Sigmoid colon (tissue), 7 donors: ENCODE data around the gene WDR90. TPM values are rescaled to one million over a fixed set of nuclear protein-coding genes. Genes with fewer than 3 reads are reported as not detected.

Experiments
- DNase-seq: peaks from one replicate; pipeline ENCODE4 v3.0.0-alpha.2; 2019
- H3K27ac ChIP-seq, 4 donors: fragments of 200-600 bp; sonication (generic); one replicate each; pipeline ENCODE4 v1.5.1; 2016 to 2019; ENCODE audit warnings: mild to moderate bottlenecking in 1 of 4
- H3K27me3 ChIP-seq, 3 donors: fragments of 200-600 bp; sonication (generic); one replicate each; pipeline ENCODE4 v1.5.1; 2019; ENCODE audit warnings: mild to moderate bottlenecking in 1 of 3
- H3K36me3 ChIP-seq, 4 donors: fragments of 200-600 bp; sonication (generic); one replicate each; pipeline ENCODE4 v1.5.1; 2016 to 2019
- H3K4me1 ChIP-seq, 4 donors: fragments of 200-600 bp; sonication (generic); one replicate each; pipeline ENCODE4 v1.5.1; 2017 to 2019
- H3K4me3 ChIP-seq, 4 donors: fragments of 200-600 bp; sonication (generic); one replicate each; pipeline ENCODE4 v1.5.1; 2017 to 2019; ENCODE audit warnings: mild to moderate bottlenecking in 2 of 4, moderate library complexity in 1 of 4
- H3K9me3 ChIP-seq, 4 donors: fragments of 200-600 bp in 3 of 4; sonication (generic) in 3 of 4; one replicate each; pipeline versions ENCODE4 v1.5.1 to v1.6.1; 2013 to 2019
- EP300 ChIP-seq, 4 donors: sonication (generic); formaldehyde crosslinking; IDR thresholded peaks; one replicate each; pipeline ENCODE4 v1.6.1; 2017; ENCODE audit warnings: antibody characterized with exemption in 4 of 4
- POLR2A ChIP-seq, 2 donors: fragments of 450-650 bp; IDR thresholded peaks; one replicate each; pipeline ENCODE4 v1.6.1; 2016; ENCODE audit warnings: antibody characterized with exemption in 2 of 2, mild to moderate bottlenecking in 2 of 2, moderate library complexity in 2 of 2
- POLR2AphosphoS5 ChIP-seq, 4 donors: sonication (generic); formaldehyde crosslinking; IDR thresholded peaks; one replicate each; pipeline ENCODE4 v1.6.1; 2017; ENCODE audit warnings: antibody characterized with exemption in 4 of 4
- WGBS, 2 donors: extraction: QIAGEN DNeasy Blood & Tissue Kit; methylation state at CpG; one replicate each; pipeline ENCODE4 v1.1.7; 2013; 5-methylcytosine and 5-hydroxymethylcytosine counted together
- intact Hi-C: fragments of 100-400 bp; cut with DNase I; formaldehyde crosslinking; loops from one replicate; pipeline ENCODE4 v1.15.1; 2023
- polyA plus RNA-seq, 3 donors: library from polyadenylated mRNA; stranded (reverse); fragments of 200-250 nt; gene quantifications; one replicate each; pipeline ENCODE4 v1.2.3, GENCODE V29; 2013
- total RNA-seq, 4 donors: library from RNA; depleted of rRNA; stranded (reverse); fragments of >200 nt; gene quantifications; one replicate each; pipeline ENCODE4 v1.1.0, GENCODE V29; 2016
- TF ChIP-seq, protein P1 (sequence below), 4 experiments: fragments of 450-650 bp in 3 of 4; fragments of 200-600 bp in 1 of 4; IDR thresholded peaks; one replicate each; pipeline ENCODE4 v1.5.1; 2016 to 2019; ENCODE audit warnings: antibody characterized with exemption in 4 of 4, mild to moderate bottlenecking in 3 of 4, moderate library complexity in 2 of 4
- donor health status: healthy with polysubstance abuse.
- donor health status: Bipolar disorder and iron deficiency.
- donor health status: healthy.

Gene WDR90
- total and polyA plus RNA-seq, 7 donors: 5.4 to 49.0 (median 10.3) TPM

DNA sequence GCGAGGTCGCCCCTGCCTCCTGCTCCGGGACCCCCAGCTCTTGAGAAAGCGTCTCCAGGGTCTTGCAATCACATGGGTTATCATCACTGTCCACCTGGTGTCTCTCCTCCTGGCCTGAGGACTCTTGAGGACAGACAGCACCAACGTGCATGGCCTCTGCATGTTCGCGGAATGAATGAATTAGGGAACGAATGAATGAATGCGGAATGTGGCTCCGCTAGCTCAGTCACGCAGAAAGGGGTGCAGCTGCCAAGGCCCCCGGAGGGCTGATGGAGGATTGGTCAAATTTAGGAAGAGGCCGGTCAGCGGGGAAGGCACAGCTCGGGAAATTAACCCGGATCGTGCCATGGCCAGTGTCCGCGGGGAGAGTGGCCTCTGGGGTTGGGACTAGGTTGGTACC, 53.2 kb downstream of the WDR90 start:
- H3K4me3 ChIP-seq: no peak overlapping the region
- H3K27ac ChIP-seq: no peak overlapping the region
- no peak for TF ChIP-seq POLR2A (IDR thresholded peaks at IDR 0.05)
- no peak for TF ChIP-seq EP300 (IDR thresholded peaks at IDR 0.05)
- no peak for TF ChIP-seq POLR2AphosphoS5 (IDR thresholded peaks at IDR 0.05)
- TF ChIP-seq, protein P1, sequence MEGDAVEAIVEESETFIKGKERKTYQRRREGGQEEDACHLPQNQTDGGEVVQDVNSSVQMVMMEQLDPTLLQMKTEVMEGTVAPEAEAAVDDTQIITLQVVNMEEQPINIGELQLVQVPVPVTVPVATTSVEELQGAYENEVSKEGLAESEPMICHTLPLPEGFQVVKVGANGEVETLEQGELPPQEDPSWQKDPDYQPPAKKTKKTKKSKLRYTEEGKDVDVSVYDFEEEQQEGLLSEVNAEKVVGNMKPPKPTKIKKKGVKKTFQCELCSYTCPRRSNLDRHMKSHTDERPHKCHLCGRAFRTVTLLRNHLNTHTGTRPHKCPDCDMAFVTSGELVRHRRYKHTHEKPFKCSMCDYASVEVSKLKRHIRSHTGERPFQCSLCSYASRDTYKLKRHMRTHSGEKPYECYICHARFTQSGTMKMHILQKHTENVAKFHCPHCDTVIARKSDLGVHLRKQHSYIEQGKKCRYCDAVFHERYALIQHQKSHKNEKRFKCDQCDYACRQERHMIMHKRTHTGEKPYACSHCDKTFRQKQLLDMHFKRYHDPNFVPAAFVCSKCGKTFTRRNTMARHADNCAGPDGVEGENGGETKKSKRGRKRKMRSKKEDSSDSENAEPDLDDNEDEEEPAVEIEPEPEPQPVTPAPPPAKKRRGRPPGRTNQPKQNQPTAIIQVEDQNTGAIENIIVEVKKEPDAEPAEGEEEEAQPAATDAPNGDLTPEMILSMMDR (IDR thresholded peaks at IDR 0.05): no peak
- WGBS, 2 donors: 85% methylated on average over 19 of the region's 19 CpGs
- H3K36me3 ChIP-seq: no peaks in the 10 kb centered on the region
- intact Hi-C loops: no loop called here
- peaks cover 0 to 19% (median 11%) of the 10 kb centered on the region in 4 donors for H3K4me1 ChIP-seq
- peaks cover 68 to 93% (median 82%) of the 10 kb centered on the region in 3 donors for H3K27me3 ChIP-seq
- no peaks in the 10 kb centered on the region for H3K9me3 ChIP-seq
- DNase-seq: no peak

DNA sequence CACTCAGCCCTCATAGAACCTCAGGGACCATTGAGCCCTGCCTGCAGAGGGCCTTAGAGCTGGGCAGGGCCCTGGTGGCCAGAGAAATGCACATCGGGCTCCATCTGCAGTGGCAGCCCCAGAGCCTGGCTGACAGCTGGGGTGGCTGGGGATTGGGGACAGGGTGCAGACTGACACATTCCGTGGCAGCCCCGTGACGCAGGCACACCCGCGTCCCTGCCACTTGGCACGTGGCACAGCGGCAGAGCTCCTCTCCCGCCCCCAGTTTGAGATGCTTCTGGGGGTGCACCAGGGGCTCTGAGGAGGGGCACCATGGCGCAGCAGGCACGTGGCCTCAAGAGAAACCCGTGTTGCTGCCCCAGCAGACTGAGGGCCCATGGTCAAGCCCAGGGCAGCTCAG, 54.2 kb downstream of the WDR90 start:
- H3K9me3 ChIP-seq: no peaks in the 10 kb centered on the region
- H3K27ac ChIP-seq: no peak overlapping the region
- no peak overlapping the region for H3K4me3 ChIP-seq
- H3K4me1 ChIP-seq: peaks cover 0 to 19% (median 11%) of the 10 kb centered on the region in 4 donors
- no peaks in the 10 kb centered on the region for H3K36me3 ChIP-seq
- intact Hi-C loops: no loop called here
- peaks cover 72 to 96% (median 91%) of the 10 kb centered on the region in 3 donors for H3K27me3 ChIP-seq
- WGBS, 2 donors: 61 to 82% methylated on average over 12 of the region's 12 CpGs
- TF ChIP-seq POLR2A (IDR thresholded peaks at IDR 0.05): no peak
- TF ChIP-seq EP300 (IDR thresholded peaks at IDR 0.05): no peak
- TF ChIP-seq, protein P1 (IDR thresholded peaks at IDR 0.05): no peak
- no peak for TF ChIP-seq POLR2AphosphoS5 (IDR thresholded peaks at IDR 0.05)
- no peak for DNase-seq

DNA sequence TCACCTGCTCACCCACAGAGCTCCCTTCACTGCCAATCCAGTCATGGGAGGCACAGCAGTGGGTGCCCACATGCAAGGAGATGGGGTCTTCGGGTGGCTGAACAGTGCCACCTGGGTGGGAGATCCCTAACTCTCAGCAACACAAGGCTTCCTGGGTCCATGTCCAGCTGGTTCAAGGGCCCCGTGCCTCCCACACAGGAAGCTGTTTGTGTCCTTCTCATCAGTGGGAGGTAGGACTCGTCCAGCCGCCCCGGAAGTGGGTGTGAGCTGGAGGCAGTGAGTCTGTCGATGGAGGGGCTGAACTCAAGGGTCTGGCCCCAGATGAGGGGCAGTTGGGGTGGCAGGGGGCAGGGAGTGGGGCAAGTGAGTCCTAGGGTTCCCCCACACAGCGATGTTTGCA, 54.9 kb downstream of the WDR90 start:
- Histone ChIP-seq H3K27ac (no peak overlapping the region), H3K9me3 (no peaks in the 10 kb centered on the region), H3K27me3 (peaks cover 75 to 98% (median 97%) of the 10 kb centered on the region in 3 donors), H3K36me3 (no peaks in the 10 kb centered on the region), H3K4me3 (no peak overlapping the region), H3K4me1 (peaks cover 0 to 19% (median 11%) of the 10 kb centered on the region in 4 donors)
- DNase-seq: no peak
- no peak for TF ChIP-seq EP300 (IDR thresholded peaks at IDR 0.05)
- no peak for TF ChIP-seq POLR2AphosphoS5 (IDR thresholded peaks at IDR 0.05)
- intact Hi-C loops: no loop called here
- 68 to 76% methylated on average over 7 of the region's 7 CpGs for WGBS, 2 donors

DNA sequence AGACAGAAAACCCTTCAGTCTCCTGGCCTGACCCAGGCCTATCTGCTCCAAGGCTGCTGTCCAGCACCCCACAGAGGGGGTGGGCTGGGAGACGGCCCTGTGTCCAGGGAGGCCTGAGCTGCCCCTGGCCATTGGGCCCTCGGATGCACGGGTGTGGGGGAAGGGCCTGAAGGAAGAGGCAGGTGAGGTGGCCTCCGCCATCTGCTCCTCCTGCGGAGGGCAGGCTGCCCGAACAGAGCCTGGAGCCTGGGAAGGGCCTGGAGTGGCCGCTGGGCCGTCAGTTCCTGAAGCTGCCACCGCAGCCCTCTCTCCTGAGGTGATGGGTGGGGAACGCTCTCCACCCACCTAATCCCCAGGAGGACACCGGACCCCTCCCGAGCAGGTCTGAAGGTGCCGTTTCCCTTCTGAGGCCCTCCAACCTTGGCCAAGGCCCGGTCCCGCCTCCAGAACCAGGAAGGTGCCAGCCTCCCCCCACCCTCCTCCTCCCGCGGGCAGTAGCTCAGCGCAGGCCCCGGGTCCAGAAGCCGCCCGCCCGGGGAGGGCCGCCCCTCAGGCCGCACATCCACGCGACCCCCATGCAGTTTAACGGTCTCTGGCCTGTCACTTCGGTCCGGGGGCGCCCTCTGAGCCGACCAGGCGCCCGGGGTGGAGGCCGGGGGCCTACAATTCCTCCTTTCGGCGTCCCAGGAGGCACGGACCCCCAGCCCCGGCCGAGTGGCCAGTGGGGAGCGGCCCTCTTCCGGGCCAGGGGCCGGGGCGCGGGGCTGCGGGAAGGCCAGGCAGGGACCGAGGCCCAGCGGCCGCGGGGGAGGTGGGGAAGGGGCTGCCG, 55.6 kb downstream of the WDR90 start:
- DNase-seq: no peak
- WGBS, 2 donors: 11 to 15% methylated on average over 50 of the region's 50 CpGs
- H3K9me3 ChIP-seq: no peaks in the 10 kb centered on the region
- no peaks in the 10 kb centered on the region for H3K36me3 ChIP-seq
- no peak overlapping the region for H3K27ac ChIP-seq
- no peak overlapping the region for H3K4me3 ChIP-seq
- TF ChIP-seq POLR2AphosphoS5 (IDR thresholded peaks at IDR 0.05): no peak
- TF ChIP-seq, protein P1 (IDR thresholded peaks at IDR 0.05): no peak
- no peak for TF ChIP-seq POLR2A (IDR thresholded peaks at IDR 0.05)
- no peak for TF ChIP-seq EP300 (IDR thresholded peaks at IDR 0.05)
- intact Hi-C loops: no loop called here
- H3K4me1 ChIP-seq: peaks cover 0 to 21% (median 12%) of the 10 kb centered on the region in 4 donors
- H3K27me3 ChIP-seq: peaks cover 72 to 98% (median 96%) of the 10 kb centered on the region in 3 donors

DNA sequence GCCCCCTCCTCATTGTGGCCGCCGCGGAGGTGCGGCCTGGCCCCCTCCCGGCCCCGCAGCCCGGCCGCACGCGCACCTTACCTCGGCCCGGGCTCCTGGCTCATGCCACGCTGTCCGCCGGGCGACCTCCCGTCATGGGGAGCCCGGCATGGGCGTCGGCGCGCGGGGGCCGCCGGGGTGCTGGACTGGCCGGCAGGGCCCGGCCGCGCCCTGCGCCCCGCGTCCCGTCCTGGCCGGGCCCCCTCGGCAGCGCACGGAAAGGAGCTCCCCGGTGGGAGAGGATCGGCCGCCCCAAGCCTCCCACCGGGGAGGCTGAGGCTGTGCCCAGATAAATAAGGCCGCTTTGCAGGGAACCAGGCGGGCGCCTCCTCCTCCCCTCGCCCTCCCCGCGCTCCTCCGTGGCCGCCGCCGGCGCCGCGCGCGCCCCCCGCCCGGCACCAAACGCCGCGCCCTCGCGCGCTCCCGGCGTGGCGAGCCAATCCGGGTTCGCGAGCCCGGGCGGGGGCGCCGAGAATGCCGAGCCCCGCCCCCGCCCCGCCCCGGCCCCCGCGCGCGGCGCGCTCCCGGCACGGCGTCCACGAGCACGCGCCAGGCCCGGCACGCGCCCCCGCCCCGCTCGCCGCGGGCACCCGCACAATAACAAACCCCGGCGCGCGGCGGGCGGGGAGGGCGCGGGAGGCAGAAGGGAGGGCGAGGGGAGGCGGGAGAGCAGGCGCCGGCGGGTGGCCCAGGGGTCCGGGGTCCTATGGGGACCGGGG, 56.4 kb downstream of the WDR90 start, which contains the start of gene FBXL16:
Gene FBXL16, minus strand, starts transcription at position 371 of the 758 bp plus-strand sequence. CDS start 8,396 bp downstream, outside the sequence.
- H3K9me3 ChIP-seq: no peaks in the 10 kb centered on the region
- TF ChIP-seq EP300 (IDR thresholded peaks at IDR 0.05) (no peak), POLR2AphosphoS5 (IDR thresholded peaks at IDR 0.05) (no peak), POLR2A (IDR thresholded peaks at IDR 0.05) (no peak)
- TF ChIP-seq, protein P1 (IDR thresholded peaks at IDR 0.05): no peak
- no peaks in the 10 kb centered on the region for H3K36me3 ChIP-seq
- H3K27ac ChIP-seq: no peak within 1 kb of the TSS
- DNase-seq: no peak
- intact Hi-C loops: no loop called here
- no peak within 1 kb of the TSS for H3K4me3 ChIP-seq
- peaks cover 0 to 24% (median 15%) of the 10 kb centered on the region in 4 donors for H3K4me1 ChIP-seq
- H3K27me3 ChIP-seq: peaks cover 68 to 98% (median 96%) of the 10 kb centered on the region in 3 donors
- WGBS, 2 donors: 1 to 2% methylated on average over 115 of the region's 115 CpGs
